PC-3 (cell line): Measurements from ENCODE around the gene RBBP8. TPM values are rescaled to one million over a fixed set of nuclear protein-coding genes. Genes with fewer than 3 reads are reported as not detected.

ENCODE experiments used
- ATAC-seq: fragments of 200-7000 bp; cut with Tn5 transposase; 2 replicates; pipeline ENCODE4 v1.9.1; 2020; ENCODE audit warnings: mild to moderate bottlenecking, moderate library complexity
- BruUV-seq: library from RNA; stranded (reverse); fragments of 400-500 nt; replicated peaks from 2 replicates; lab custom pipeline; 2021; lab: Mats Ljungman, UMichigan
- CTCF ChIA-PET: fragments of 300-600 bp; sonication (Branson Sonifier 250); formaldehyde crosslinking; loops from one replicate; lab custom pipeline; 2022; ENCODE audit warnings: antibody characterized with exemption; lab: Charles Lee
- POLR2A ChIA-PET: fragments of 300-600 bp; sonication (Branson Sonifier 250); formaldehyde crosslinking; loops from one replicate; lab custom pipeline; 2022; ENCODE audit warnings: antibody characterized with exemption; ENCODE audit not compliant: unreplicated experiment; lab: Charles Lee
- DNase-seq: peaks from one replicate; pipeline ENCODE4 v3.0.0-alpha.2; 2015
- H2AFZ ChIP-seq: fragments of 300-600 bp; sonication (generic); 2 replicates; pipeline ENCODE4 v1.6.0; 2016; ENCODE audit warnings: antibody characterized with exemption, low read length
- H3F3A ChIP-seq: fragments of 300-600 bp; sonication (generic); one replicate; pipeline ENCODE4 v1.6.0; 2017; ENCODE audit warnings: antibody characterized with exemption, low read length, control low read depth, mild to moderate bottlenecking; ENCODE audit not compliant: unreplicated experiment
- H3K27ac ChIP-seq: fragments of 300-600 bp; sonication (generic); 2 replicates; pipeline ENCODE4 v1.5.1; 2016; ENCODE audit warnings: mild to moderate bottlenecking, low read length
- H3K27me3 ChIP-seq: fragments of 300-600 bp; sonication (generic); 2 replicates; pipeline ENCODE4 v1.6.1; 2016; ENCODE audit warnings: low read length, mixed read lengths
- H3K36me3 ChIP-seq: fragments of 300-600 bp; sonication (generic); 2 replicates; pipeline ENCODE4 v1.6.1; 2016; ENCODE audit warnings: low read depth, mixed run types, low read length, mixed read lengths
- H3K4me1 ChIP-seq: fragments of 300-600 bp; sonication (generic); 2 replicates; pipeline ENCODE4 v1.5.1; 2016; ENCODE audit warnings: low read length; ENCODE audit not compliant: insufficient read depth
- H3K4me2 ChIP-seq: fragments of 300-600 bp; sonication (generic); 2 replicates; pipeline ENCODE4 v1.6.0; 2016; ENCODE audit warnings: low read length
- H3K4me3 ChIP-seq: fragments of 300-600 bp; sonication (generic); 2 replicates; pipeline ENCODE4 v1.5.1; 2016; ENCODE audit warnings: mild to moderate bottlenecking, low read length, mixed read lengths
- H3K79me2 ChIP-seq: fragments of 300-600 bp; sonication (generic); 2 replicates; pipeline ENCODE4 v1.6.1; 2017; ENCODE audit warnings: low read length, mixed read lengths
- H3K9ac ChIP-seq: fragments of 300-600 bp; sonication (generic); 2 replicates; pipeline ENCODE4 v1.6.0; 2016; ENCODE audit warnings: mild to moderate bottlenecking, low read length
- H3K9me2 ChIP-seq: fragments of 300-600 bp; sonication (generic); replicated peaks from 2 replicates; pipeline ENCODE4 v1.6.1; 2016; ENCODE audit warnings: mixed run types, low read length, mixed read lengths
- H3K9me3 ChIP-seq: fragments of 300-600 bp; sonication (generic); 2 replicates; pipeline ENCODE4 v1.6.1; 2016; ENCODE audit warnings: low read length, mixed read lengths
- H4K20me1 ChIP-seq: fragments of 300-600 bp; sonication (generic); 2 replicates; pipeline ENCODE4 v1.6.1; 2016; ENCODE audit warnings: low read length, mixed read lengths
- CTCF ChIP-seq: fragments of 300-600 bp; sonication (generic); conservative IDR thresholded peaks from 2 replicates; pipeline ENCODE4 v1.5.1; 2017; ENCODE audit warnings: antibody characterized with exemption, low read depth, mild to moderate bottlenecking, low read length
- EZH2 ChIP-seq: fragments of 300-600 bp; sonication (generic); IDR thresholded peaks from one replicate; pipeline ENCODE4 v1.6.1; 2017; ENCODE audit warnings: antibody characterized with exemption, mild to moderate bottlenecking, low read length; ENCODE audit not compliant: unreplicated experiment
- EZH2phosphoT487 ChIP-seq: fragments of 300-600 bp; sonication (generic); IDR thresholded peaks from 2 replicates; pipeline ENCODE4 v1.6.1; 2018; ENCODE audit warnings: mild to moderate bottlenecking, antibody characterized with exemption, low read length, borderline replicate concordance
- intact Hi-C: fragments of 100-400 bp; cut with micrococcal nuclease; formaldehyde crosslinking; loops from 2 replicates; pipeline ENCODE4 v1.9.0; 2023
- total RNA-seq: library from RNA; depleted of rRNA; stranded (reverse); fragments of >200 nt; gene quantifications from 2 replicates; pipeline ENCODE4 v1.2.3, GENCODE V29; 2014

RBBP8 gene
- total RNA-seq, 1 experiment from 2014 or later: 31.9 TPM

DNA sequence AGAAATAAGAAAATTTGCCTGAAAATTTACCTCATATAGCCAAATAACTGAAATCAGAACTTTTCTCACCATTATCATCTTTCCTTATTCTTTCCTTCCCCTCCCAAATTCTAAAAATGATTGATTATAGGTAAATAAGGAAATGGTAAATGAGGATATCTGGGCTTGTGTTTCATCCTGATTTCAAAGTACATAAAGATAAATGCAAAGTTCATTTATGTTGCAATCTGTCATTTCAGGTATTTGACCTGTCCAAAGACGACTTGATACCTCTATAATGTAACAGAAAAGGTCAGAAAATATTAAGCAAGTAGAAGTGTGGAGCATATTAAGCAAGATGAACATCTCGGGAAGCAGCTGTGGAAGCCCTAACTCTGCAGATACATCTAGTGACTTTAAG is 3.4 kb downstream of the RBBP8 start:
- peaks cover 31% of the 10 kb centered on the region for H3K79me2 ChIP-seq
- no peaks in the 10 kb centered on the region for H3F3A ChIP-seq

GRCh38 chr18:22939649-22940048 is 6.5 kb downstream of the RBBP8 start:
- H3F3A ChIP-seq: no peaks in the 10 kb centered on the region
- H3K79me2 ChIP-seq: peaks cover 22% of the 10 kb centered on the region
- H3K9me3 ChIP-seq: no peaks in the 10 kb centered on the region
- TF ChIP-seq CTCF (no peak), EZH2phosphoT487 (no peak), EZH2 (no peak)
- ChIA-PET CTCF (no interaction called here), POLR2A (no interaction called here)
- no peak for DNase-seq
- H3K4me3 ChIP-seq: no peak overlapping the region
- ATAC-seq: no peak
- H3K27ac ChIP-seq: no peak overlapping the region
- no peaks in the 10 kb centered on the region for H4K20me1 ChIP-seq
- no TSS peak for BruUV-seq
- no peak overlapping the region for H3K4me2 ChIP-seq
- H2AFZ ChIP-seq: no peak overlapping the region
- H3K27me3 ChIP-seq: no peaks in the 10 kb centered on the region
- H3K4me1 ChIP-seq: peaks cover 9% of the 10 kb centered on the region
- no peak overlapping the region for H3K9ac ChIP-seq
- intact Hi-C loops: no loop called here
- peaks cover 14% of the 10 kb centered on the region; the same call in 1 of the 2 replicates for H3K36me3 ChIP-seq
- no peaks in the 10 kb centered on the region for H3K9me2 ChIP-seq

More for the DNA sequence above, 3.4 kb downstream of the RBBP8 start:
- no peak overlapping the region for H3K4me2 ChIP-seq
- H2AFZ ChIP-seq: no peak overlapping the region
- no peak for ATAC-seq
- no peaks in the 10 kb centered on the region for H4K20me1 ChIP-seq
- peaks cover 11% of the 10 kb centered on the region; the same call in 1 of the 2 replicates for H3K36me3 ChIP-seq
- intact Hi-C loops: no loop called here
- H3K4me1 ChIP-seq: peaks cover 9% of the 10 kb centered on the region
- DNase-seq: no peak
- no peaks in the 10 kb centered on the region for H3K27me3 ChIP-seq
- no peaks in the 10 kb centered on the region for H3K9me3 ChIP-seq
- no TSS peak for BruUV-seq
- no peak overlapping the region for H3K9ac ChIP-seq
- TF ChIP-seq EZH2: no peak
- no peak overlapping the region for H3K27ac ChIP-seq
- no peaks in the 10 kb centered on the region for H3K9me2 ChIP-seq
- CTCF ChIA-PET: no interaction called here
- POLR2A ChIA-PET: no interaction called here
- no peak overlapping the region for H3K4me3 ChIP-seq

GRCh38 chr18:22943847-22944246 is 10.7 kb downstream of the RBBP8 start:
- intact Hi-C loops: no loop called here
- POLR2A ChIA-PET: no interaction called here
- CTCF ChIA-PET: no interaction called here

DNA sequence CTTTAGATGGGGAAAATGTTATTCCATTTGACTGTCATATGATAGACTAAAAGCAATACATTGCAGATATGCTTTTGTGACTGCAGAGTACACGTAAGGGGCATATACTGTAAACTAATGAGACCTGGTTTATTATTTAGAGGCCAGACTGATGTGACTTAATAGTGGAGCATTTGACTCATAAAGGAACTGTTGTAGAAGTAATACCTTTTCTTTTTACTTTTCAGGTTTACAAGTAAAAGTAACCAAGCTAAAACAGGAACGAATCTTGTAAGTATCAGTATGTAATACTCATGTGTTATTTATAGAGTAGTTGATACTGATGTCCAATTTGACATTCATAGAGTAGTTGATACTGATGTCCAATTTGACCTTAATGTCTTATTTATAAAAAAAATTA is 13.1 kb downstream of the RBBP8 start:
- Histone ChIP-seq H3K9me3 (no peaks in the 10 kb centered on the region), H3K4me3 (no peak overlapping the region), H2AFZ (no peak overlapping the region), H3K4me1 (no peaks in the 10 kb centered on the region), H3F3A (no peaks in the 10 kb centered on the region), H3K9me2 (no peaks in the 10 kb centered on the region), H3K27me3 (no peaks in the 10 kb centered on the region), H4K20me1 (no peaks in the 10 kb centered on the region), H3K4me2 (no peak overlapping the region), H3K27ac (no peak overlapping the region), H3K36me3 (peaks cover 33% of the 10 kb centered on the region), H3K9ac (no peak overlapping the region), H3K79me2 (no peaks in the 10 kb centered on the region)
- POLR2A ChIA-PET: no interaction called here
- BruUV-seq: no TSS peak
- ATAC-seq (no peak), DNase-seq (no peak)
- intact Hi-C loops: no loop called here
- CTCF ChIA-PET: no interaction called here
- no peak for TF ChIP-seq EZH2phosphoT487
- TF ChIP-seq CTCF: no peak
- no peak for TF ChIP-seq EZH2

More at GRCh38 chr18:22943847-22944246, 10.7 kb downstream of the RBBP8 start:
- BruUV-seq: no TSS peak
- Histone ChIP-seq H3K9ac (no peak overlapping the region), H3K27me3 (no peaks in the 10 kb centered on the region), H3K9me3 (no peaks in the 10 kb centered on the region), H3K79me2 (no peaks in the 10 kb centered on the region), H3K4me1 (no peaks in the 10 kb centered on the region), H3K36me3 (peaks cover 14% of the 10 kb centered on the region; the same call in 1 of the 2 replicates), H3K27ac (no peak overlapping the region), H3K4me2 (no peak overlapping the region), H4K20me1 (no peaks in the 10 kb centered on the region), H3F3A (no peaks in the 10 kb centered on the region), H2AFZ (no peak overlapping the region), H3K4me3 (no peak overlapping the region), H3K9me2 (no peaks in the 10 kb centered on the region)
- no peak for TF ChIP-seq EZH2phosphoT487
- no peak for ATAC-seq
- no peak for DNase-seq
